ENCODE measurements around the gene DOCK7.

DNA sequence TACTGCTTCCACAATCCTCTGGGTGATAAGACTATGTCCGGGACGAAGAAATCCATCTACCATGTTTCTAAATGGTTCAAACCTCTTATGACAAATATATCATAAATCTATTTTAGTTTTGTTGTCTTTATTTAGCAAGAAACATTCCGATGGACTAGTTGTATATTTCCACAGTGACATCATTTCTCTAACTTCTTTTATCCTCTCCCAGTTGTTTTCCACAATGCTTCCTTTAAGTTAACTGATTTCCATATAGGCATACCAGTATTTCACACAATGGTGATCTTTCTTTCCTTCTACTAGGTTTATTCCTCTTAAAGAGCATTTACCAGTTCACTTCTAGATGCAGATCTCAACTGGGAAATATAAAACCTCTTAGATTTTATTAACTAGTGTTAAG lies 206.5 kb downstream of the DOCK7 start:
- TF ChIP-seq CTCF (conservative IDR thresholded peaks at IDR 0.05; ENCODE audit: low read depth, low read length) (no peak), EZH2 (IDR thresholded peaks at IDR 0.05; ENCODE audit: low read length, unreplicated experiment) (no peak)
